Measurements from ENCODE around the gene SLC12A5.

GRCh38 chr20:46089167-46089416 lies 60.1 kb downstream of the SLC12A5 start:
- no peak for TF ChIP-seq CTCF (IDR thresholded peaks at IDR 0.05)
- TF ChIP-seq EZH2 (IDR thresholded peaks at IDR 0.05; ENCODE audit: borderline replicate concordance, insufficient read depth, low read depth, low read length, poor library complexity, severe bottlenecking), result no peak
